ENCODE data around the gene NRG3. TPM values are rescaled to one million over a fixed set of nuclear protein-coding genes. Genes with fewer than 3 reads are reported as not detected.

Gene NRG3
- total RNA-seq, 1 experiment from 2014 or later, result not detected

- intact Hi-C loops (cut with micrococcal nuclease), result no loop called here
- TF ChIP-seq MAX (IDR thresholded peaks at IDR 0.05) (no peak), REST (IDR thresholded peaks at IDR 0.05; ENCODE audit: low read depth) (no peak), ATF3 (IDR thresholded peaks at IDR 0.05) (no peak), ELF1 (IDR thresholded peaks at IDR 0.05; ENCODE audit: borderline replicate concordance, low read depth) (no peak), CEBPB (IDR thresholded peaks at IDR 0.05; ENCODE audit: low read depth) (no peak), YY1 (IDR thresholded peaks at IDR 0.05; ENCODE audit: extremely low read depth, insufficient replicate concordance, low read depth, low read length) (no peak), FOSL1 (IDR thresholded peaks at IDR 0.05; ENCODE audit: low read depth) (no peak), CBX3 (IDR thresholded peaks at IDR 0.05; ENCODE audit: low read depth) (no peak)
- POLR2A ChIA-PET, result no interaction called here
- Histone ChIP-seq H3K9me3 (ENCODE audit: control insufficient read depth in 1 of 2, insufficient read depth in 1 of 2, low read depth in 1 of 2, low read length in 2 of 2) (peaks cover 0 to 35% of the 10 kb centered on the region in 2 experiments; a peak in 2 of 4 replicates), H3K4me1 (ENCODE audit: control insufficient read depth in 1 of 2, insufficient read depth in 2 of 2, low read length in 2 of 2) (no peaks in the 10 kb centered on the region), H3K4me3 (replicated peaks in 1 of 2; ENCODE audit: low read depth in 1 of 2, low read length in 2 of 2) (no peak overlapping the region), H3K9me2 (ENCODE audit: insufficient read depth) (no peaks in the 10 kb centered on the region), H3K4me2 (ENCODE audit: low read length) (no peak overlapping the region), H3K36me3 (ENCODE audit: control insufficient read depth in 1 of 2, insufficient read depth in 2 of 2, low read length in 2 of 2) (no peaks in the 10 kb centered on the region), H4K20me1 (ENCODE audit: insufficient read depth) (no peaks in the 10 kb centered on the region), H3K9ac (ENCODE audit: low read length) (no peak overlapping the region), H3K27ac (ENCODE audit: low read depth, low read length) (no peak overlapping the region), H2AFZ (ENCODE audit: low read depth, low read length, poor library complexity, severe bottlenecking) (no peak overlapping the region), H3K79me2 (ENCODE audit: insufficient read depth, low read length) (no peaks in the 10 kb centered on the region), H3K27me3 (ENCODE audit: insufficient read depth, low read length) (no peaks in the 10 kb centered on the region)
- DNase-seq (ENCODE audit: low read depth, low spot score) (no peak), ATAC-seq (no peak)
- RAD21 ChIA-PET (ENCODE audit: low non-redundant PET in 1 of 2, low total read pairs in 2 of 2, uncharacterized antibody in 2 of 2, unreplicated experiment in 2 of 2), result no interaction called here
- BruUV-seq (replicated peaks), result no TSS peak
- CTCF ChIA-PET, result no interaction called here
Measured at GRCh38 chr10:82318534-82318933, 443.5 kb downstream of the NRG3 start.
